ENCODE measurements around the gene SLC24A3.

Gene SLC24A3

GRCh38 chr20:19758501-19759331 lies 546.3 kb downstream of the SLC24A3 start:
- DNase-seq, result peak in 1 of 2 donors; percentile 46

GRCh38 chr20:19760371-19760721 lies 547.9 kb downstream of the SLC24A3 start:
- no peak for DNase-seq

- DNase-seq, result no peak
Observed at GRCh38 chr20:19761326-19761725, 548.9 kb downstream of the SLC24A3 start.

- no peak for DNase-seq
Observed at GRCh38 chr20:19761841-19762240, 549.4 kb downstream of the SLC24A3 start.

GRCh38 chr20:19764207-19764606 lies 551.8 kb downstream of the SLC24A3 start:
- DNase-seq, result no peak

GRCh38 chr20:19765266-19765665 lies 552.8 kb downstream of the SLC24A3 start:
- no peak for DNase-seq

GRCh38 chr20:19765913-19766312 lies 553.5 kb downstream of the SLC24A3 start:
- DNase-seq, result no peak

- DNase-seq, result no peak
Observed at GRCh38 chr20:19767070-19767469, 554.6 kb downstream of the SLC24A3 start.

- no peak for DNase-seq
Observed at GRCh38 chr20:19768325-19768842, 555.9 kb downstream of the SLC24A3 start.

GRCh38 chr20:19769507-19769906 lies 557.1 kb downstream of the SLC24A3 start:
- no peak for DNase-seq

GRCh38 chr20:19770375-19770774 lies 557.9 kb downstream of the SLC24A3 start:
- DNase-seq, result no peak

- DNase-seq, result no peak
Observed at GRCh38 chr20:19771031-19771430, 558.6 kb downstream of the SLC24A3 start.

Data from bone marrow (tissue), 2 donors.